HepG2 (cell line): ENCODE measurements around the gene KLHL21. TPM values are rescaled to one million over a fixed set of nuclear protein-coding genes. Genes with fewer than 3 reads are reported as not detected.

Experiments used
- AKAP8 ChIP-seq: sonication (generic); formaldehyde crosslinking; IDR thresholded peaks from 2 replicates; pipeline ENCODE4 v1.5.1; 2020; ENCODE audit warnings: mild to moderate bottlenecking, missing genetic modification reagents
- ARHGAP35 ChIP-seq: sonication (generic); formaldehyde crosslinking; IDR thresholded peaks from 2 replicates; pipeline ENCODE4 v1.9.0; 2022; ENCODE audit warnings: mild to moderate bottlenecking, inconsistent platforms, moderate library complexity, missing genetic modification reagents, borderline replicate concordance
- DNMT3B ChIP-seq: conservative IDR thresholded peaks from 2 replicates; pipeline ENCODE4 v1.6.1; 2016; ENCODE audit warnings: missing biosample characterization, control low read depth
- FOSL1 ChIP-seq: sonication (generic); formaldehyde crosslinking; IDR thresholded peaks from 2 replicates; pipeline ENCODE4 v1.9.0; 2021; ENCODE audit warnings: missing genetic modification reagents, borderline replicate concordance
- FOXK1 ChIP-seq: sonication (generic); formaldehyde crosslinking; IDR thresholded peaks from 2 replicates; pipeline ENCODE4 v1.4.0; 2020; ENCODE audit warnings: low read depth, missing genetic modification reagents, borderline replicate concordance
- HCFC1 ChIP-seq: fragments of 150-350 bp; IDR thresholded peaks from 2 replicates; pipeline ENCODE4 v1.6.1; 2014; ENCODE audit warnings: low read depth, low read length
- HMGXB4 ChIP-seq, 2 experiments: sonication (generic) in 1 of 2; formaldehyde crosslinking in 1 of 2; IDR thresholded peaks; 2 replicates each; pipeline versions ENCODE4 v1.4.0 to v1.6.1; 2018 to 2020; ENCODE audit warnings: missing genetic modification reagents in 2 of 2, borderline replicate concordance in 1 of 2, low read depth in 1 of 2, mild to moderate bottlenecking in 1 of 2, missing biosample characterization in 1 of 2
- HNRNPL ChIP-seq: fragments of 200-400 bp; formaldehyde crosslinking; IDR thresholded peaks from 2 replicates; pipeline ENCODE4 v1.6.1; 2017; ENCODE audit warnings: mild to moderate bottlenecking, low read depth, low read length
- KDM5B ChIP-seq: sonication (generic); formaldehyde crosslinking; IDR thresholded peaks from 2 replicates; pipeline ENCODE4 v1.4.0; 2020; ENCODE audit warnings: missing genetic modification reagents, mild to moderate bottlenecking, borderline replicate concordance
- KMT2A ChIP-seq: sonication (generic); formaldehyde crosslinking; IDR thresholded peaks from 2 replicates; pipeline ENCODE4 v1.4.0; 2020; ENCODE audit warnings: missing genetic modification reagents
- MAX ChIP-seq: IDR thresholded peaks from 2 replicates; pipeline ENCODE4 v1.6.1; 2012; ENCODE audit warnings: inconsistent platforms
- SIN3A ChIP-seq: IDR thresholded peaks from 2 replicates; pipeline ENCODE4 v1.6.1; 2011; ENCODE audit warnings: low read depth, mild to moderate bottlenecking, control low read depth, low read length, borderline replicate concordance
- TAF1 ChIP-seq: sonication (generic); formaldehyde crosslinking; IDR thresholded peaks from 2 replicates; pipeline ENCODE4 v1.4.0; 2020; ENCODE audit warnings: missing genetic modification reagents
- TEAD3 ChIP-seq: optimal IDR thresholded peaks from 2 replicates; pipeline ENCODE3; 2016; ENCODE audit warnings: borderline replicate concordance
- ZFP36L1 ChIP-seq: sonication (generic); formaldehyde crosslinking; IDR thresholded peaks from 2 replicates; pipeline ENCODE4 v1.8.0; 2022; ENCODE audit warnings: mild to moderate bottlenecking, missing genetic modification reagents, moderate library complexity
- ZFP62 ChIP-seq: sonication (generic); formaldehyde crosslinking; IDR thresholded peaks from 2 replicates; pipeline ENCODE4 v1.4.0; 2020; ENCODE audit warnings: missing genetic modification reagents
- ZNF124 ChIP-seq: sonication (generic); formaldehyde crosslinking; IDR thresholded peaks from 2 replicates; pipeline ENCODE4 v1.4.0; 2020; ENCODE audit warnings: missing genetic modification reagents
- ZNF136 ChIP-seq: sonication (generic); formaldehyde crosslinking; IDR thresholded peaks from 2 replicates; pipeline ENCODE4 v1.8.1; 2022; ENCODE audit warnings: low read depth, mild to moderate bottlenecking, moderate library complexity, missing genetic modification reagents
- ZNF234 ChIP-seq: sonication (generic); formaldehyde crosslinking; conservative IDR thresholded peaks from 2 replicates; pipeline ENCODE4 v1.5.1; 2020; ENCODE audit warnings: mild to moderate bottlenecking, missing genetic modification reagents
- polyA plus RNA-seq, 8 experiments: library from polyadenylated mRNA; depleted of rRNA in 3 of 8; stranded (reverse) in 7 of 8; unstranded in 1 of 8; fragments of >200 nt; fragmentation: Illumina TruSeq in 4 of 8; extraction: Trizol in 4 of 8; gene quantifications; 2 replicates each; pipeline versions ENCODE4 v1.2.1 to v1.2.3, GENCODE V29; 2011 to 2016; ENCODE audit warnings: low read depth in 4 of 8, missing spikeins in 1 of 8, mixed read lengths in 1 of 8; ENCODE audit not compliant: insufficient read depth in 1 of 8
- total RNA-seq, 5 experiments: library from RNA; depleted of rRNA; stranded (reverse); fragments of >200 nt; fragmentation: Illumina TruSeq; extraction: Trizol; gene quantifications; 2 replicates each; pipeline ENCODE4 v1.2.3, GENCODE V29; 2016; ENCODE audit warnings: low read depth in 1 of 5
- TF ChIP-seq, protein P1 (sequence below): sonication (generic); formaldehyde crosslinking; conservative IDR thresholded peaks from 2 replicates; pipeline ENCODE4 v1.8.0; 2022; ENCODE audit warnings: missing genetic modification reagents
- TF ChIP-seq, protein P2 (sequence below): sonication (generic); formaldehyde crosslinking; IDR thresholded peaks from 2 replicates; pipeline ENCODE4 v1.9.0; 2021; ENCODE audit warnings: missing genetic modification reagents, mild to moderate bottlenecking, borderline replicate concordance
- TF ChIP-seq, protein P3 (sequence below): sonication (generic); formaldehyde crosslinking; IDR thresholded peaks from 2 replicates; pipeline ENCODE4 v1.5.1; 2020; ENCODE audit warnings: mild to moderate bottlenecking, moderate library complexity, missing genetic modification reagents

Gene KLHL21
- total and polyA plus RNA-seq, 2 of the 13 experiments (the other 11 are each of a cell fraction or from before 2014, with no cell fraction given): 14.8 to 25.0 TPM

GRCh38 chr1:6572653-6573383, 29.9 kb downstream of the KLHL21 start (continued):
- TF ChIP-seq, protein P1, sequence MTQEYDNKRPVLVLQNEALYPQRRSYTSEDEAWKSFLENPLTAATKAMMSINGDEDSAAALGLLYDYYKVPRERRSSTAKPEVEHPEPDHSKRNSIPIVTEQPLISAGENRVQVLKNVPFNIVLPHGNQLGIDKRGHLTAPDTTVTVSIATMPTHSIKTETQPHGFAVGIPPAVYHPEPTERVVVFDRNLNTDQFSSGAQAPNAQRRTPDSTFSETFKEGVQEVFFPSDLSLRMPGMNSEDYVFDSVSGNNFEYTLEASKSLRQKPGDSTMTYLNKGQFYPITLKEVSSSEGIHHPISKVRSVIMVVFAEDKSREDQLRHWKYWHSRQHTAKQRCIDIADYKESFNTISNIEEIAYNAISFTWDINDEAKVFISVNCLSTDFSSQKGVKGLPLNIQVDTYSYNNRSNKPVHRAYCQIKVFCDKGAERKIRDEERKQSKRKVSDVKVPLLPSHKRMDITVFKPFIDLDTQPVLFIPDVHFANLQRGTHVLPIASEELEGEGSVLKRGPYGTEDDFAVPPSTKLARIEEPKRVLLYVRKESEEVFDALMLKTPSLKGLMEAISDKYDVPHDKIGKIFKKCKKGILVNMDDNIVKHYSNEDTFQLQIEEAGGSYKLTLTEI (CRISPR knock-in tag): no peak
- TF ChIP-seq, protein P2, sequence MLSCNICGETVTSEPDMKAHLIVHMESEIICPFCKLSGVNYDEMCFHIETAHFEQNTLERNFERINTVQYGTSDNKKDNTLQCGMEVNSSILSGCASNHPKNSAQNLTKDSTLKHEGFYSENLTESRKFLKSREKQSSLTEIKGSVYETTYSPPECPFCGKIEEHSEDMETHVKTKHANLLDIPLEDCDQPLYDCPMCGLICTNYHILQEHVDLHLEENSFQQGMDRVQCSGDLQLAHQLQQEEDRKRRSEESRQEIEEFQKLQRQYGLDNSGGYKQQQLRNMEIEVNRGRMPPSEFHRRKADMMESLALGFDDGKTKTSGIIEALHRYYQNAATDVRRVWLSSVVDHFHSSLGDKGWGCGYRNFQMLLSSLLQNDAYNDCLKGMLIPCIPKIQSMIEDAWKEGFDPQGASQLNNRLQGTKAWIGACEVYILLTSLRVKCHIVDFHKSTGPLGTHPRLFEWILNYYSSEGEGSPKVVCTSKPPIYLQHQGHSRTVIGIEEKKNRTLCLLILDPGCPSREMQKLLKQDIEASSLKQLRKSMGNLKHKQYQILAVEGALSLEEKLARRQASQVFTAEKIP: no peak
- TF ChIP-seq ZFP62: no peak
- TF ChIP-seq, protein P3, sequence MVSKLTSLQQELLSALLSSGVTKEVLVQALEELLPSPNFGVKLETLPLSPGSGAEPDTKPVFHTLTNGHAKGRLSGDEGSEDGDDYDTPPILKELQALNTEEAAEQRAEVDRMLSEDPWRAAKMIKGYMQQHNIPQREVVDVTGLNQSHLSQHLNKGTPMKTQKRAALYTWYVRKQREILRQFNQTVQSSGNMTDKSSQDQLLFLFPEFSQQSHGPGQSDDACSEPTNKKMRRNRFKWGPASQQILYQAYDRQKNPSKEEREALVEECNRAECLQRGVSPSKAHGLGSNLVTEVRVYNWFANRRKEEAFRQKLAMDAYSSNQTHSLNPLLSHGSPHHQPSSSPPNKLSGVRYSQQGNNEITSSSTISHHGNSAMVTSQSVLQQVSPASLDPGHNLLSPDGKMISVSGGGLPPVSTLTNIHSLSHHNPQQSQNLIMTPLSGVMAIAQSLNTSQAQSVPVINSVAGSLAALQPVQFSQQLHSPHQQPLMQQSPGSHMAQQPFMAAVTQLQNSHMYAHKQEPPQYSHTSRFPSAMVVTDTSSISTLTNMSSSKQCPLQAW (CRISPR knock-in tag): no peak
- peak; percentile 19; the same call in 1 of the 2 replicates for TF ChIP-seq MAX
- TF ChIP-seq AKAP8 (CRISPR knock-in tag): no peak
- TF ChIP-seq ARHGAP35: no peak
- TF ChIP-seq HCFC1: no peak
- TF ChIP-seq HNRNPL: no peak
- TF ChIP-seq ZNF136 (CRISPR knock-in tag): no peak
- no peak for TF ChIP-seq TAF1 (CRISPR knock-in tag)
- TF ChIP-seq ZNF124: no peak
- no peak for TF ChIP-seq FOXK1 (CRISPR knock-in tag)
- TF ChIP-seq SIN3A: no peak
- TF ChIP-seq KMT2A (CRISPR knock-in tag): no peak
- TF ChIP-seq TEAD3 (CRISPR knock-in tag): no peak
- no peak for TF ChIP-seq KDM5B (CRISPR knock-in tag)
- TF ChIP-seq ZFP36L1 (CRISPR knock-in tag): no peak
- no peak for TF ChIP-seq FOSL1 (CRISPR knock-in tag)
- TF ChIP-seq DNMT3B: no peak
- no peak for TF ChIP-seq ZNF234 (CRISPR knock-in tag)
- TF ChIP-seq HMGXB4 (CRISPR knock-in tag; IDR thresholded peaks at IDR 0.05; ENCODE audit: borderline replicate concordance in 1 of 2, low read depth in 1 of 2): 0 out of 4 replicates have a peak, but pooled peaks of 1 of the 2 experiments have one; percentile 30
